HEK293 (cell line): ENCODE results near the gene THUMPD3.

Experiments
- CTCF ChIA-PET: fragments of 350-600 bp; formaldehyde crosslinking; extraction: SDS; loops from one replicate; lab custom pipeline; 2021; ENCODE audit warnings: antibody characterized with exemption; lab: Yijun Ruan, JAX
- POLR2A ChIA-PET: fragments of 300-600 bp; formaldehyde crosslinking; extraction: SDS; loops from one replicate; lab custom pipeline; 2020; ENCODE audit warnings: antibody characterized with exemption, inconsistent platforms; lab: Yijun Ruan, JAX
- H3K27ac ChIP-seq: fragments of 200-500 bp; sonication (Bioruptor generic); 2 replicates; pipeline ENCODE4 v1.5.1; 2014; ENCODE audit warnings: low read depth, low read length, control low read depth, inconsistent platforms; ENCODE audit errors: extremely low read depth
- H3K36me3 ChIP-seq, 2 experiments: fragments of 200-500 bp in 1 of 2; sonication (Bioruptor generic) in 1 of 2; 1 replicate in 1 of 2; 2 replicates in 1 of 2; pipeline ENCODE4 v1.5.1; 2014 to 2017; ENCODE audit warnings: inconsistent platforms in 2 of 2, low read length in 2 of 2; ENCODE audit not compliant: control insufficient read depth in 2 of 2, insufficient read depth in 1 of 2
- H3K4me1 ChIP-seq: fragments of 200-500 bp; sonication (Bioruptor generic); 2 replicates; pipeline ENCODE4 v1.5.1; 2014; ENCODE audit warnings: mild to moderate bottlenecking, low read length, inconsistent platforms; ENCODE audit not compliant: control insufficient read depth, insufficient read depth
- H3K4me3 ChIP-seq: 2 replicates; pipeline ENCODE4 v1.5.1; 2011; ENCODE audit warnings: low read depth, mild to moderate bottlenecking, control low read depth, low read length, moderate library complexity
- H3K9me3 ChIP-seq: fragments of 200-500 bp; sonication (Bioruptor generic); 2 replicates; pipeline ENCODE4 v1.5.1; 2014; ENCODE audit warnings: low read depth, low read length, inconsistent platforms; ENCODE audit not compliant: control insufficient read depth, insufficient read depth
- GFI1B ChIP-seq: fragments of 450-650 bp; formaldehyde crosslinking; IDR thresholded peaks from 2 replicates; pipeline ENCODE4 v1.5.1; 2016; ENCODE audit warnings: missing biosample characterization, missing genetic modification characterization
- GLI4 ChIP-seq: fragments of 450-650 bp; formaldehyde crosslinking; IDR thresholded peaks from 2 replicates; pipeline ENCODE4 v1.5.1; 2016; ENCODE audit warnings: missing biosample characterization, missing genetic modification characterization
- GLIS1 ChIP-seq: fragments of 450-650 bp; formaldehyde crosslinking; IDR thresholded peaks from 2 replicates; pipeline ENCODE4 v1.5.1; 2016; ENCODE audit warnings: missing biosample characterization, missing genetic modification characterization
- IKZF3 ChIP-seq: fragments of 450-650 bp; IDR thresholded peaks from 2 replicates; pipeline ENCODE4 v1.5.0; 2018; ENCODE audit warnings: missing biosample characterization, mild to moderate bottlenecking, missing genetic modification characterization, moderate library complexity
- YY2 ChIP-seq: fragments of 450-650 bp; formaldehyde crosslinking; IDR thresholded peaks from 2 replicates; pipeline ENCODE4 v1.5.1; 2016; ENCODE audit warnings: missing biosample characterization, missing genetic modification characterization
- ZBTB48 ChIP-seq: fragments of 450-650 bp; formaldehyde crosslinking; IDR thresholded peaks from 2 replicates; pipeline ENCODE4 v1.5.1; 2016; ENCODE audit warnings: missing biosample characterization, missing genetic modification characterization
- ZNF23 ChIP-seq: fragments of 450-650 bp; formaldehyde crosslinking; IDR thresholded peaks from 2 replicates; pipeline ENCODE4 v1.5.1; 2016; ENCODE audit warnings: missing biosample characterization, missing genetic modification characterization, borderline replicate concordance
- ZNF266 ChIP-seq: fragments of 450-650 bp; formaldehyde crosslinking; IDR thresholded peaks from 2 replicates; pipeline ENCODE4 v1.5.1; 2016; ENCODE audit warnings: missing biosample characterization, missing genetic modification characterization, low read depth
- ZNF324 ChIP-seq: fragments of 450-650 bp; formaldehyde crosslinking; IDR thresholded peaks from 2 replicates; pipeline ENCODE4 v1.5.1; 2016; ENCODE audit warnings: missing biosample characterization, missing genetic modification characterization
- ZNF335 ChIP-seq: fragments of 450-650 bp; formaldehyde crosslinking; conservative IDR thresholded peaks from 2 replicates; pipeline ENCODE4 v1.5.1; 2016; ENCODE audit warnings: missing biosample characterization, missing genetic modification characterization
- ZNF423 ChIP-seq: fragments of 450-650 bp; formaldehyde crosslinking; IDR thresholded peaks from 2 replicates; pipeline ENCODE4 v1.5.1; 2016; ENCODE audit warnings: missing biosample characterization, missing genetic modification characterization
- ZNF514 ChIP-seq: fragments of 450-650 bp; formaldehyde crosslinking; IDR thresholded peaks from 2 replicates; pipeline ENCODE4 v1.5.1; 2016; ENCODE audit warnings: missing biosample characterization, missing genetic modification characterization
- ZNF530 ChIP-seq: fragments of 450-650 bp; formaldehyde crosslinking; IDR thresholded peaks from 2 replicates; pipeline ENCODE4 v1.5.1; 2016; ENCODE audit warnings: low read depth, missing biosample characterization, missing genetic modification characterization
- ZNF548 ChIP-seq: fragments of 450-650 bp; formaldehyde crosslinking; IDR thresholded peaks from 2 replicates; pipeline ENCODE4 v1.5.1; 2016; ENCODE audit warnings: missing biosample characterization, missing genetic modification characterization
- ZNF561 ChIP-seq: fragments of 450-650 bp; IDR thresholded peaks from 2 replicates; pipeline ENCODE4 v1.5.1; 2018; ENCODE audit warnings: missing biosample characterization, missing genetic modification characterization, borderline replicate concordance
- ZNF585B ChIP-seq: fragments of 450-650 bp; formaldehyde crosslinking; IDR thresholded peaks from 2 replicates; pipeline ENCODE4 v1.5.1; 2016; ENCODE audit warnings: missing biosample characterization, missing genetic modification characterization
- ZNF596 ChIP-seq: fragments of 450-650 bp; IDR thresholded peaks from 2 replicates; pipeline ENCODE4 v1.5.0; 2018; ENCODE audit warnings: missing biosample characterization, mild to moderate bottlenecking, missing genetic modification characterization, moderate library complexity
- ZNF792 ChIP-seq: fragments of 450-650 bp; formaldehyde crosslinking; IDR thresholded peaks from 2 replicates; pipeline ENCODE4 v1.5.1; 2016; ENCODE audit warnings: missing biosample characterization, missing genetic modification characterization
- ZNF830 ChIP-seq: fragments of 450-650 bp; IDR thresholded peaks from 2 replicates; pipeline ENCODE4 v1.5.0; 2018; ENCODE audit warnings: missing biosample characterization, missing genetic modification characterization, low read depth, mild to moderate bottlenecking, moderate library complexity
- TF ChIP-seq, protein P1 (sequence below): fragments of 450-650 bp; formaldehyde crosslinking; IDR thresholded peaks from 2 replicates; pipeline ENCODE4 v1.5.1; 2017; ENCODE audit warnings: missing biosample characterization, missing genetic modification characterization
- TF ChIP-seq, protein P2 (sequence below): fragments of 450-650 bp; formaldehyde crosslinking; IDR thresholded peaks from 2 replicates; pipeline ENCODE4 v1.5.1; 2016; ENCODE audit warnings: missing biosample characterization, missing genetic modification characterization
- TF ChIP-seq, protein P3 (sequence below): fragments of 450-650 bp; formaldehyde crosslinking; IDR thresholded peaks from 2 replicates; pipeline ENCODE4 v1.5.1; 2016; ENCODE audit warnings: missing biosample characterization, missing genetic modification characterization

Gene THUMPD3

DNA sequence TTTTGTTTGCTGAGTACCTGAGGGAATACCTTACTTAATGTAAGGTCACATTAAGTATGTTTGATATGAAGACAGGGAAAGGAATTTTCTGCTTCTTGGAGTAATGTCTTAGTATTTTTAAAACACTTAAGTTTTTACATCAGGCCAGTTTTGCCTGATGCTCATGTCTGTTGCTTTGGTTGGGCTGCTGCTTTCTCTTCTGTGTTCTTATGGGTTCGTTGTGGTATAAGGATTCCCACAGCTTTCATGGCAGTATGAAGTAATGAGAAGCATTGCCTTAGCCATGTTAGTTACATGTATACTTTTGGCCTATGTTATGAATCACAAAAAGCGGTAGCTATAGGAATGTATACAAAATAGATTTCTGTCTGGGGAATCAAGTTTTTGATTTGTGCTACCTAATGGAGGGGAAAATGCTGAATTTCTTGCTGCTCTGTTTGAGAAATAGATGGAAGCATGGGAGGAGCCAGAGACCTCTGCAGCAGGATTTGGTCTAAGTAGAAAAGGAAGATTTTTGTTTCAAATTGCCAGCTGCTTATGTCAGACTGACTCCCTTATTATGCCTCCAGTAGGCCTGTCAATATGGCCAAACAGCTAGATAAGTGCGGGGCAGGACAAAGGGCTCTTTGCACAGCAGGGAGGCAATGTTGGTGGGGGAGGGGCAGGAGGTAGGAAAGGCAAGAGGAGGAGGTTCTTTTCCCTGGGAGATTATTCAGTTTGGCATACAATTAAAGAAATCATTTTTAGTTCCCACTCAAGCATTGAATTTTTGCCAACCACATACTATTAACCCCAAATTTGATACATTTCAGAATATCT is 39.8 kb downstream of the THUMPD3 start (continued):
- TF ChIP-seq GLIS1 (tag by site-specific recombination) (peak; percentile 73), ZNF423 (tag by site-specific recombination) (0 out of 2 replicates have a peak, but pooled peaks have one; percentile 31)

DNA sequence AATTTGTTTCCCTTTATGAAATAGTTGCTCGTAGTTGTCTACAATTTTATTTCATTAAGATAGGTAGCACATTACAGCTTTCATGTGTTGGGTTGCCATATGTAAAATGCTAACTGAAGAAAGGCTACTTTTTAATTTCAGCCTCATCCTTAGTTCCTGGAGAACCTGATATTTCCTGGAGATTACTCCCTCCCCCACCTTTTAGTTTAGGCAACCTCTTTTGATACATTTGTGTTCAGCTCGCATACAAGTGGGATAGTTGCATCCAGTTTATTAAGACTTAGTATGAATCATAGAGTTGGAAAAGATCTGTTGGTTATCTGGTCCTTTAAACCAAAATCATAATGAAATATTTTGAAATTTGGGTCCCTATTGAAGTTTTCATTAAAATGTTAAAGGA is 40.6 kb downstream of the THUMPD3 start:
- TF ChIP-seq IKZF3 (tag by site-specific recombination): peak; percentile 26; the same call in 1 of the 2 replicates
- no peak for TF ChIP-seq ZNF324 (tag by site-specific recombination)
- TF ChIP-seq, protein P1, sequence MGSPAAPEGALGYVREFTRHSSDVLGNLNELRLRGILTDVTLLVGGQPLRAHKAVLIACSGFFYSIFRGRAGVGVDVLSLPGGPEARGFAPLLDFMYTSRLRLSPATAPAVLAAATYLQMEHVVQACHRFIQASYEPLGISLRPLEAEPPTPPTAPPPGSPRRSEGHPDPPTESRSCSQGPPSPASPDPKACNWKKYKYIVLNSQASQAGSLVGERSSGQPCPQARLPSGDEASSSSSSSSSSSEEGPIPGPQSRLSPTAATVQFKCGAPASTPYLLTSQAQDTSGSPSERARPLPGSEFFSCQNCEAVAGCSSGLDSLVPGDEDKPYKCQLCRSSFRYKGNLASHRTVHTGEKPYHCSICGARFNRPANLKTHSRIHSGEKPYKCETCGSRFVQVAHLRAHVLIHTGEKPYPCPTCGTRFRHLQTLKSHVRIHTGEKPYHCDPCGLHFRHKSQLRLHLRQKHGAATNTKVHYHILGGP (tag by site-specific recombination): peak; percentile 84
- no peak for TF ChIP-seq ZNF830 (tag by site-specific recombination)
- TF ChIP-seq, all 188 proteins: peak for 2
- POLR2A ChIA-PET: interaction anchor here (1.0 to 1.3 kb wide), 3 partner anchors 13 to 36 kb away, joined by 3 read pairs; no protein-coding TSS in a partner anchor
- Histone ChIP-seq H3K9me3 (no peaks in the 10 kb centered on the region), H3K4me3 (no peak overlapping the region), H3K4me1 (peaks cover 48% of the 10 kb centered on the region), H3K27ac (no peak overlapping the region), H3K36me3 (no peaks in the 10 kb centered on the region)
- CTCF ChIA-PET: interaction anchor here (0.5 to 1.5 kb wide), 4 partner anchors 13 to 94 kb away, joined by 3 to 5 read pairs (median 4); no protein-coding TSS in a partner anchor

DNA sequence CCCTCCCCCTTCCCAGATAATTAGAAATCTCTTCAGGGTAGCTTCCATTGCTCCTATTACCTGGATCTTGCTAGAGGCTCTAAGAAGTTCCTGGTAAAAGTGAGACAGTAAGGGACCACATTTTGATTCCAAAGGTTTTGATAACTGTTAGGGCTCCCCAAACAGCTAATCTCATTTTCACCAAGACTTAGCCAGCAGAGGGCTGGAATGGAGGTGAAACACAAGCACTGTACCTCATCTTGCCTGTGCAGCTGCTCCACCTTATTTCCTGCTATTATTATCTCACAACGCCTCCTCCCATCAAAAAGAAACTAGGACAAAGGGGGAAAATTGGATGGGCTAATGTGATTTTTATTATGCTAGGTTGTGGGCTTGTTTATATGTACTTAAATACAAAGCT is 41.8 kb downstream of the THUMPD3 start:
- Histone ChIP-seq H3K4me1 (peaks cover 48% of the 10 kb centered on the region), H3K27ac (no peak overlapping the region), H3K4me3 (no peak overlapping the region), H3K36me3 (no peaks in the 10 kb centered on the region), H3K9me3 (no peaks in the 10 kb centered on the region)
- TF ChIP-seq ZNF792 (tag by site-specific recombination) (no peak), ZNF514 (tag by site-specific recombination) (no peak), ZNF266 (tag by site-specific recombination) (no peak), ZNF596 (tag by site-specific recombination) (no peak), ZBTB48 (tag by site-specific recombination) (0 out of 2 replicates have a peak, but pooled peaks have one; percentile 53), GFI1B (tag by site-specific recombination) (no peak), GLI4 (tag by site-specific recombination) (no peak), ZNF335 (tag by site-specific recombination) (no peak), ZNF548 (tag by site-specific recombination) (no peak), ZNF585B (tag by site-specific recombination) (no peak), ZNF23 (tag by site-specific recombination) (no peak), ZNF530 (tag by site-specific recombination) (no peak), ZNF561 (tag by site-specific recombination) (no peak), YY2 (no peak)
- TF ChIP-seq, protein P2, sequence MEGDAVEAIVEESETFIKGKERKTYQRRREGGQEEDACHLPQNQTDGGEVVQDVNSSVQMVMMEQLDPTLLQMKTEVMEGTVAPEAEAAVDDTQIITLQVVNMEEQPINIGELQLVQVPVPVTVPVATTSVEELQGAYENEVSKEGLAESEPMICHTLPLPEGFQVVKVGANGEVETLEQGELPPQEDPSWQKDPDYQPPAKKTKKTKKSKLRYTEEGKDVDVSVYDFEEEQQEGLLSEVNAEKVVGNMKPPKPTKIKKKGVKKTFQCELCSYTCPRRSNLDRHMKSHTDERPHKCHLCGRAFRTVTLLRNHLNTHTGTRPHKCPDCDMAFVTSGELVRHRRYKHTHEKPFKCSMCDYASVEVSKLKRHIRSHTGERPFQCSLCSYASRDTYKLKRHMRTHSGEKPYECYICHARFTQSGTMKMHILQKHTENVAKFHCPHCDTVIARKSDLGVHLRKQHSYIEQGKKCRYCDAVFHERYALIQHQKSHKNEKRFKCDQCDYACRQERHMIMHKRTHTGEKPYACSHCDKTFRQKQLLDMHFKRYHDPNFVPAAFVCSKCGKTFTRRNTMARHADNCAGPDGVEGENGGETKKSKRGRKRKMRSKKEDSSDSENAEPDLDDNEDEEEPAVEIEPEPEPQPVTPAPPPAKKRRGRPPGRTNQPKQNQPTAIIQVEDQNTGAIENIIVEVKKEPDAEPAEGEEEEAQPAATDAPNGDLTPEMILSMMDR: 0 out of 2 replicates have a peak, but pooled peaks have one; percentile 32
- TF ChIP-seq, protein P3, sequence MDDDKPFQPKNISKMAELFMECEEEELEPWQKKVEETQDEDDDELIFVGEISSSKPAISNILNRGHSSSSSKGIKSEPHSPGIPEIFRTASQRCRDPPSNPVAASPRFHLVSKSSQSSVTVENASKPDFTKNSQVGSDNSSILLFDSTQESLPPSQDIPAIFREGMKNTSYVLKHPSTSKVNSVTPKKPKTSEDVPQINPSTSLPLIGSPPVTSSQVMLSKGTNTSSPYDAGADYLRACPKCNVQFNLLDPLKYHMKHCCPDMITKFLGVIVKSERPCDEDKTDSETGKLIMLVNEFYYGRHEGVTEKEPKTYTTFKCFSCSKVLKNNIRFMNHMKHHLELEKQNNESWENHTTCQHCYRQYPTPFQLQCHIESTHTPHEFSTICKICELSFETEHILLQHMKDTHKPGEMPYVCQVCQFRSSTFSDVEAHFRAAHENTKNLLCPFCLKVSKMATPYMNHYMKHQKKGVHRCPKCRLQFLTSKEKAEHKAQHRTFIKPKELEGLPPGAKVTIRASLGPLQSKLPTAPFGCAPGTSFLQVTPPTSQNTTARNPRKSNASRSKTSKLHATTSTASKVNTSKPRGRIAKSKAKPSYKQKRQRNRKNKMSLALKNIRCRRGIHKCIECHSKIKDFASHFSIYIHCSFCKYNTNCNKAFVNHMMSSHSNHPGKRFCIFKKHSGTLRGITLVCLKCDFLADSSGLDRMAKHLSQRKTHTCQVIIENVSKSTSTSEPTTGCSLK (tag by site-specific recombination): no peak
- POLR2A ChIA-PET: no interaction called here
- CTCF ChIA-PET: interaction anchor here (0.7 to 1.8 kb wide), 3 partner anchors 17 to 52 kb away, joined by 3 to 8 read pairs (median 4); no protein-coding TSS in a partner anchor
